Fibroblast of skin of right quadriceps (primary cell): ENCODE measurements around the gene HMOX1.
"Not testable (repeated sequence)": the region's sequence is repeated elsewhere in the genome, so short reads cannot be mapped to it uniquely, and the experiment has no call there.

Experiments
- DNase-seq: peaks from one replicate; pipeline ENCODE4 v3.0.0-alpha.2; 2013

Gene HMOX1

GRCh38 chr22:35381424-35382009 is 621 bp downstream of the HMOX1 start:
- no peak for DNase-seq

- DNase-seq = no peak
Observed at GRCh38 chr22:35383679-35384071, 2.8 kb downstream of the HMOX1 start.

DNA sequence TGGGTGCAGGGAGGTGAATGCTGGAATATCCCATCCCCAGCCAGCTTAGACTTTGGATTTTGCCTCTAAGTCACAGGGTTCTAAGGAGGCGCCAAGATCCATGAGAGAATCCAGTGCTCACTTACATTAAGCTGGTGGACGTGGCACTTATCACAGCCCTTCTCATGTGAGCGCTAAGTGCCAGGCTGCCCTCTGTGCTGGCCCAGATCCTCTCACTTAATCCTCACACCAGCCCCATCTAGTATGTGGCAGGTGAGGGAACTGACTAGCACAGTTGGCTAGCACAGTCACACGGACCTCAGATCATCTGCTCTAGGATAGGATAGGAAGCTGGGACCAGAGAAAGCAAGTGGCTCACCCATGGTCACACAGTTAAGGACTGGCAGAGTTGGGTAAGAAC is 3.6 kb downstream of the HMOX1 start:
- DNase-seq = no peak

DNA sequence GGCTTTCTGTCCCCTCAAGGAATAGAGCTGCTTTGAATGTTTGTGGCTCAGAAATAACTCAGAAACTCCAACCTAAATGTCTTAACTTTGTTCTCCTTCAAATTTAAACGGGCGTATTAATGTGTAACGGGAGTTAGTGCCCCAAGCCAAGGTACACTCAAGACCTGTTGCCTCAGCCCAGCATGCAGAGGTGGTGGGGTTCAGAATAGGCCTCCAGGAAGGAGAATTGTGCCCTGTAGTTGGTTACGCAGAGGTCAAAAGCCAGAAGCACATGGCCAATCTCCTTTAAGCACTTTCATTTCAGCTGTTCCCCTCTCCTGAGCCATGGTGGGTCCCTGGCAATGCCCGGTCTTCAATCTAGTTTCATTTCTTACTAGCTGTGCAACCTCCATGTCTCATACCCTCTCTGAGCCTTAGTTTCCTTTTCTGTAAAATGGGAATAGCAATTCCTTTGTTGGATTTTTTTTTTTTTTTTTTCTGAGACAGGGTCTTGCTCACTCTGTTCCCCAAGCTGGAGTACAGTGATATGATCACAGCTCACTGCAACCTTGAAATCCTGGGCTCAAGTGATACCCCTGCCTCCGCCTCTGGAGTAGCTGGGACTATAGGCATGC is 4.2 kb downstream of the HMOX1 start:
- no peak for DNase-seq

- no peak for DNase-seq
Observed at GRCh38 chr22:35386670-35387288, 5.9 kb downstream of the HMOX1 start.

GRCh38 chr22:35390933-35391332 is 10.0 kb downstream of the HMOX1 start:
- DNase-seq = no peak

DNA sequence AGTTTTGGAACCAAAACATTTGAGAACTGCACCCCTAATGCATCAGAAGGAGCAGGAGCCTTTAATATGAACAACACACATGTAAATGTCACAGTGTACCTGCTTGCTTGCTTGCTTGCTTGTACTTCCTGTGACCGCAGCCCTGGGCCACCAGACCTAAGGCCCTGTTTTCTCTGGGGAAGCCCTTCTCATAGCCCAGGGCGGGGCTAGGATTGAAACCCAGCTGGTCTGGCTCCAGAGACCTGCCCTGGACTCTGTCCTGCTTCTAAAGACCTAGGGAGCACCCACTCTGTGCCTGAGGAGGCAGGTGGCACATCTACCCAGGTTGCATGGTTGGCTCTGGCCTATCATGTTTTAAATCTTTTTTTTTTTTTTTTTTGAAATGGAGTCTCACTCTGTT is 11.5 kb downstream of the HMOX1 start:
- DNase-seq = no peak

DNA sequence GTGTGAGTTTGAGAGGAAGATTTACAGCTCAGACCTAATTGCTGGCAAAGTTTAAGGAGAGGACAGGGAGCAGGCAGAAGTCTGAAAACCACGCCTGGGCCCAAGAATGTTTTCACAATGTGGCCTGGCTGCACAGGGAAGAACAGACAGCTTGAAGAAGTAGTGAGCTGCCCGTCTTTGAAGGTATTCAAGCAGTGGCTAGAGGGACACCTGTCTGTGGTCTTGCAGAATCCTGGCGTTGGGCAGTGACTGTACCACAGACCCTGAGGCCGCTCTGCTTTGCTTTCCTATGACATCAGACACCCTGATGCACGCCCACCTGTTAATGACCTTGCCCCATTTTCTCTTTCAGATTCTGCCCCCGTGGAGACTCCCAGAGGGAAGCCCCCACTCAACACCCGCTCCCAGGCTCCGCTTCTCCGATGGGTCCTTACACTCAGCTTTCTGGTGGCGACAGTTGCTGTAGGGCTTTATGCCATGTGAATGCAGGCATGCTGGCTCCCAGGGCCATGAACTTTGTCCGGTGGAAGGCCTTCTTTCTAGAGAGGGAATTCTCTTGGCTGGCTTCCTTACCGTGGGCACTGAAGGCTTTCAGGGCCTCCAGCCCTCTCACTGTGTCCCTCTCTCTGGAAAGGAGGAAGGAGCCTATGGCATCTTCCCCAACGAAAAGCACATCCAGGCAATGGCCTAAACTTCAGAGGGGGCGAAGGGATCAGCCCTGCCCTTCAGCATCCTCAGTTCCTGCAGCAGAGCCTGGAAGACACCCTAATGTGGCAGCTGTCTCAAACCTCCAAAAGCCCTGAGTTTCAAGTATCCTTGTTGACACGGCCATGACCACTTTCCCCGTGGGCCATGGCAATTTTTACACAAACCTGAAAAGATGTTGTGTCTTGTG is 12.5 kb downstream of the HMOX1 start:
- no peak for DNase-seq

DNA sequence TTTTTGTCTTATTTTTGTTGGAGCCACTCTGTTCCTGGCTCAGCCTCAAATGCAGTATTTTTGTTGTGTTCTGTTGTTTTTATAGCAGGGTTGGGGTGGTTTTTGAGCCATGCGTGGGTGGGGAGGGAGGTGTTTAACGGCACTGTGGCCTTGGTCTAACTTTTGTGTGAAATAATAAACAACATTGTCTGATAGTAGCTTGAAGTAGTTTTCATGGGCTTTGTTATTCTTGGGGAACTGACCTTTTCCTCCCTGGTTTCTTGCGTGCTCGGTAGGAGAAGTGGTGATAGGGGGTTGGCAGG is 13.1 kb downstream of the HMOX1 start:
- DNase-seq = no peak

DNA sequence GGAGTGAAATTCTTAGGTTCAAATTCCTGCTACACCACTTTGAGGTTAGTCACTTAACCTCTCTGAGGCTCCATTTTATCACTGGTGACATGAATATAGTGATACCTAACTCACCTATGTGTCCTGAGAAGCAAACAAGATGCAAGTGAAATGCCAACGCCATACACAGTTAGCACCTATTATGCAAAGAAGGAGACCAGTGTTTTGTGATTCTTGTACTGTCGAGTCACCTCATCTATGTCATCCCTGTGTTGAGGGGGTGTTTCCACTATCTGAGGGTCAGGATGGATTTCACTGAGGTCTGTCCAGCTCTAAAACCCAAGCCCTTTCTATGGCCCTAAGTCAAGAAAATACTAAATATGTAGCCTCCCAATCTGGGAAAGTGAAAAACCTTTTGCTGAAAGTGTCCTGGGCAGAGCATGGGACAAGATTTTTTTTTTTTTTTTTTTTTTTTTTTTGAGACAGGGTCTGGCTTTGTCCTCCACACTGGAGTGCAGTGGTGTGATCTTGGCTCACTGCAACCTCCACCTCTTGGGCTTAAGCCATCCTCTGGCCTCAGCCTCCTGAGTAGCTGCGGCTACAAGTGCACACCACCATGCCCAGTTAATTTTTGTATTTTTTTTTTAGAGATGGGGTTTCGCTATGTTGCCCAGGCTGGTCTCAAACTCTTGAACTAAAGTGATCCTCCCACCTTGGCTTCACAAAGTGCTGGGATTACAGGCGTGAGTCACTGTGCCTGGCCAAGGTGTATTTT is 14.1 kb downstream of the HMOX1 start:
- DNase-seq = no peak

DNA sequence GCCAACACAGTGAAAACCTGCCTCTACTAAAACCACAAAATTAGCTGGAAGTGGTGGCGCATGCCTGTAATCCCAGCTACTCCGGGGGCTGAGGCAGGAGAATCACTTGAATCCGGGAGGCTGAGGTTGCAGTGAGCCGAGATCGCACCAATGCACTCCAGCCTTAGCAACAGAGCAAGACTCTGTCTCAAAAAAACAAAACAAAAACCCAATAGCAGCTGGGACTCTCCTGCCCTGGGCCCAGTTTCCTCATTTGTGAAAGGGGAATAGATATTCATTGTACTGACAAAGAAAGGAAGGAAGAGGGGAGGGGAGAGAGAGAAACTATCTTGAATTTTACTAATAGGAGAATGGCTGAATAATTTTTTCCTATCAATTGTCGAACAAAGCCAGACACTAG is 15.7 kb downstream of the HMOX1 start:
- not testable (repeated sequence) for DNase-seq

- DNase-seq = no peak
Observed at GRCh38 chr22:35397095-35397904, 16.4 kb downstream of the HMOX1 start.

DNA sequence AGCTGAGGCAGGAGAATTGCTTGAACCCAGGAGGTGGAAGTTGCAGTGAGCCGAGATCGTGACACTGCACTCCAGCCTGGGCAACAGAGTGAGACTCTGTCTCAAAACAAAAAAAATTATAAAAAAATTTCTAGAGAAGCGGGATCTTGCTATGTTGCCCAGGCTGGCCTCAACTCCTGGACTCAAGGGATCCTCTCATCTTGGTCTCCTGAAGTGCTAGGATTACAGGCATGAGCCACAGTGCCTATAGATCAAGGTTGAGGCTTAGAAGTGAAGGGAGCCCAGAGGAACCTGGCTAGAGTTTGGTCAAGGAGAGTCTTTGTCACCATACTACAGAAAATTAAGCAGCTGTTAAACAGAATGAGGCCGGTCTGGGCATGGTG is 17.7 kb downstream of the HMOX1 start:
- DNase-seq = no peak

DNA sequence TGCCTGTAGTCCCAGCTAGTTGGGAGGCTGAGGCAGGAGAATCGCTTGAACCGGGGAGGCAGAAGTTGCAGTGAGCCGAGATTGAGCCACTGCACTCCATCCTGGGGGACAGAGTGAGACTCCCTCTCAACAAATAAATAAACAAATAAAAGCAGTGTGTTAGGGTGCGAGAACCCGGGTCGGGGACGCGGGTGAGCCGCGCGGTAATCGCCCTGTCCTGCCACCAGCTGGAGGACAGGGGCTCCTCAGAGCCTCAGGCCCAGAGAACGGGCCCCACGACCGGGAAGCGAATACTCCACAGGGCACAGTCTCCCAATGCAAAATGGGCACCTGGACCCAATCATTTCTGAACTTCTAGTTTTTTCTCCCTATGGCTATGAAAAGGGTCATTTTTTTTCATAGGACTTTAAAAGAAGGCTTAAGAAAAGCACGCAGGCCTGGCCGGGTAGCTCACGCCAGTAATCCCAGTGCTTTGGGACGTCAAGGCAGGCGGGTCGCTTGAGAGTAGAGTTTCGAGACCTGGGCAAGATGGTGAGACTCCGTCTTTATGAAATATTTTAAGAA is 18.3 kb downstream of the HMOX1 start:
- DNase-seq = no peak

- DNase-seq = peak; percentile 98
Observed at GRCh38 chr22:35399678-35400500, 19.0 kb downstream of the HMOX1 start, which contains the start of gene MCM5. TSS of gene MCM5 (plus strand) at chr22:35400140. CDS start at chr22:35400439, 299 bp downstream.

DNA sequence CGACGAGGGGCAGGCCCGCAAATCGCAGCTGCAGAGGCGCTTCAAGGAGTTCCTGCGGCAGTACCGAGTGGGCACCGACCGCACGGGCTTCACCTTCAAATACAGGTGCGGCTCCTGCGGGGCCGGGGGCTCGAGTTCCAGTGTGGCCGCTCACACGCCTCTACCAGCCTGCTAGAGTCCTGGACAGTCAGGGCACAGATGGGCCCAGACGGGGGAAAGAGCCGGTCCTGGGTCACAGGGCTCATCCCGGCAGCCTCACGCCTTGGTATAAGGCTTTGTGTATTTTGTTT is 19.6 kb downstream of the HMOX1 start:
- DNase-seq = no peak

GRCh38 chr22:35401863-35402262 is 21.0 kb downstream of the HMOX1 start:
- DNase-seq = no peak

- DNase-seq = no peak
Observed at GRCh38 chr22:35403356-35403755, 22.5 kb downstream of the HMOX1 start.

GRCh38 chr22:35404176-35404575 is 23.3 kb downstream of the HMOX1 start:
- DNase-seq = no peak

DNA sequence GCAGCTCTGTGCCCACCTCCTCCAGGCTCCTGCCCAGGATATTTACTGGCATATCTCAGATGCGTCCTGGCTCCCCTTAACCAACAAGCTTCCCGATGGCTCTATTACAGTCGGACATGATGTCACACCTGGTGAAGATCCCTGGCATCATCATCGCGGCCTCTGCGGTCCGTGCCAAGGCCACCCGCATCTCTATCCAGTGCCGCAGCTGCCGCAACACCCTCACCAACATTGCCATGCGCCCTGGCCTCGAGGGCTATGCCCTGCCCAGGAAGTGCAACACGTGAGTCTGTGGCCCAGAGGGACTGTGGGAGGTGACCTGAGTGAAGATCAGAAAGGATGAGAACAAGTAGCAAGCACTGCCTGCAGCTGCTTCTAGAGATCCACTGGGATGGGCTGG is 25.5 kb downstream of the HMOX1 start:
- no peak for DNase-seq

GRCh38 chr22:35407362-35407761 is 26.5 kb downstream of the HMOX1 start:
- DNase-seq = no peak
